Activated naive CD4-positive, alpha-beta T cell treated with anti-CD3 and anti-CD28 coated beads, Interleukin-2, amount 50 U/mL, for 72 hours (primary cell): ENCODE measurements around the gene LHX4. TPM values are rescaled to one million over a fixed set of nuclear protein-coding genes. Genes with fewer than 3 reads are reported as not detected.

Experiments used
- ATAC-seq, 2 donors: fragments of 150-1000 bp; cut with Tn5 transposase; 2 replicates each; pipeline ENCODE4 v1.10.0; 2021; ENCODE audit warnings: mild to moderate bottlenecking in 2 of 2, moderate library complexity in 2 of 2
- DNase-seq, 2 donors: peaks; one replicate each; pipeline ENCODE4 v3.0.0; 2021 to 2022; ENCODE audit warnings: low spot score in 2 of 2
- H3K27ac Mint-ChIP-seq, 2 donors: one replicate each; pipeline ENCODE4 v1.8.0; 2022; ENCODE audit warnings: mild to moderate bottlenecking in 2 of 2, mixed read lengths in 2 of 2
- H3K36me3 Mint-ChIP-seq, 2 donors: one replicate each; pipeline ENCODE4 v1.8.0; 2022; ENCODE audit warnings: mixed read lengths in 2 of 2
- H3K9me3 Mint-ChIP-seq, 2 donors: one replicate each; pipeline ENCODE4 v1.8.0; 2022; ENCODE audit warnings: mixed read lengths in 2 of 2
- total RNA-seq, 2 donors: library from RNA; stranded (reverse); gene quantifications; one replicate each; pipeline ENCODE4 v1.2.3, GENCODE V29; 2022

The LHX4 gene
- total RNA-seq, 2 donors from 2014 or later: not detected

DNA sequence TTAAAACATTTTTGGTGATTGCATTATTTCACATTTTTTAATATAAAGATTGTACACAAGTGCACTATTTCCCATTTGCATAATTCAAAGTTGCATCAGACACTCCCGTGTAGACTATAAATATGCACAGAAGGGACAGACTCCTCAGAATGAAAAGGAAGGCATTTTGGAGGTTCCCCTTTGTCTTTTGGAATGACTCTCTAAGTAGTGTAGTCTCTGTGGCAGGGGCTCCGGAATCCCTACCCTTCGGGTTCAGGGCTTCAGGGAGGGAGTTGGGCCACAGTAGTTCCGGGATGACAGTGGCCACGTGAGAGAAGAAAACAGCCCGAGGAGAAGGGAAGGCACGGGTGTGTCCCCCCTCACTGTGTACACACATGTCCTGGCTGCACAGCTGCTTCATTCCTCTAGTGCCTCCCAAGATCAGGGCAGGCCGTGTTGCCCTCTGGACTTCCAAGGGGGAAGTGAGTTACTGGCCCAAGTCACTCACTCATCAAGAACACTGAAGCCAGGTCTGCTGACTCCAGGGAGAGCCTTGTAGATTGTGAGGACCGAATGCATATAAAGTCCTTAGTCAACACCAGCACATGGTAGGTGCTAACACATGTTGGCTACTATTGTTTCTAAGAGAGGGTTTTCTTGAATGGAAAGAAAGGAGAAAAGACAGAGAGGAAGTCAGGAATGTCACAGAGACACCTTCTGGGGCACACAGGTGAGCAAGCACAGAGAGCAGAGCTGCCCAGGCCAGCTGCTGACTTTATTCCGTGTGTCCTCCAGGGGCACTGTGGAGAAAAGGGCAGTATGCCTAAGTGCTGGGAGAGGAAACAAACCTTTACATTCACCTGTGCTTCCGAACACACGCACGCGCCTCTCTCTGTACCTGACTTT is 39.8 kb downstream of the LHX4 start:
- ATAC-seq (peak in 1 of 2 donors; percentile 27), DNase-seq (no peak)
- Mint-ChIP-seq H3K36me3 (peaks cover 0 to 9% of the 10 kb centered on the region in 2 donors), H3K27ac (peak overlapping the region in 1 of 2 donors; percentile 53), H3K9me3 (no peaks in the 10 kb centered on the region)

DNA sequence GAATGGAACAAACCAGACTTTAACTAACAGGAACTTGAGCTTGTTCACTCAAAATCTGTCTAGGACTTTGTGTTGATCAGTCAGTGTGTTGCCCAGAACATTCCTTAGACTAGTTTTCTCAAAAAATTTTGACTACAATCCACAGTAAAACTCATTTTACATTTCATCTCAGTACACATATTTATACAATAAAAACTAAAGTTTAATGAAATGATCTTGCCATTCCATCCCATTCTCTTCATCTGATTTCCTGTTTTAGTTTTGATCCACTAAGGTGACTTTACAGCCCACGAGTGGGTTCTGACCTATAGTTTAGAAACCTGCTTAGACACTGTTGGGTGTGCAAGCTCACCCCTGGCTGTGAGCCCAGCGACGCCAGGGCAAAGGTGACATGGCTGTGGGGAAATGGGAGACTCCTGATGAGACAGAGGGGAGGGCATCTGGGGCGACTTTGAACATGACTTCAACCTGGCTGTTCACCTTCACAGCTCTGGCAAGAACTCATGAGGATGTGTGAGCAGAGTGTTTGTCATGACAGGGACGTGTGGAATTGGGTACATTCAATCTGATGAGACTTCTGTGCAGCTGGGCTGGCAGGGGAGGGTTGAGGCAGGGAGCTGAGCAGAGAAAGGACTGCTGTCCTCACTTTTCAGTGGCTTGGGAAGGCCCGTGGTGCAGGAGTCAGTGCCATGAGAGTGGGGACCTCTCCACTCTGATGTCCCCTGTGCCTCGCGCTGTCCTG is 40.6 kb downstream of the LHX4 start:
- Mint-ChIP-seq H3K9me3 (no peaks in the 10 kb centered on the region), H3K36me3 (peaks cover 0 to 14% of the 10 kb centered on the region in 2 donors), H3K27ac (peak overlapping the region; percentile 26 to 86)
- ATAC-seq (no peak), DNase-seq (no peak)

DNA sequence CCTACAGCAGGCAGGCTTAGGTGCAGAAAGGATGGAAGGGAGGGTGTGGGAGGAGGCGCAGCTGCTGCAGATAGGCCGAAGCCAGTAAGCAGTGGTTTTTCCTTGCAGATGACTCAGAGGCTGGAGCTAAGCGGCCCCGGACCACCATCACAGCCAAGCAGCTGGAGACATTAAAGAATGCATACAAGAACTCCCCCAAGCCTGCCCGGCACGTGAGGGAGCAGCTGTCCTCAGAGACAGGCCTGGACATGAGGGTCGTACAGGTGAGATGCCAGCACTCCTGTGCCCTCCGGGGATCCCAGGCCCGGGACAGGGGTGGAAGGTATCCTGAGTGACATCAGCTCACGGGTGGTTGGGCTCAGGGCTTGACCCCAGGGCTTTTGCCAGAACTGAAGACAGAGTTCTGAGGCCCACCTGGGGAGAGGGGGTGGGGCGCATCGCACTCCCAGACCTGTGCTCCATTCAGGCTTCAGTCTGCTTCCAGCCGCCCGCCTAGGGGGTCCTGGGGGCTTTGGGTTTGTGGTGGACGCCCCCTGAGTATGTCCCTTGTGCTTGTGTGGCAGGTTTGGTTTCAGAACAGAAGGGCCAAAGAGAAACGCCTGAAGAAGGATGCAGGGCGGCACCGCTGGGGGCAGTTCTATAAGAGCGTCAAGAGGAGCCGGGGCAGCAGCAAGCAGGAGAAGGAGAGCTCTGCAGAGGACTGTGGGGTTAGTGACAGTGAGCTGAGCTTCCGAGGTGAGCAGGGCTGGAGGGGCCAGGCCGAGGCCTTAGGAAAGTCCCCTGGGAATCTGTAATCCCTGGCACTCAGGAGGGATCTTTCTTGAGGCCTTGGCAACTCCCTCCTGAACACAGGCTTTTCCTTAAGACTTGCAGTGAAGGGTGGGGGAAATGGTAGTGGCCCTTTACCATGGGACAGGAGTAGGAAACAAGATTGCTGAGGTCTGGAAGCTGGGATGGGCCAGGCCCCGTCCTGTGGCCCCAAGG is 41.5 kb downstream of the LHX4 start:
- H3K27ac Mint-ChIP-seq: peak overlapping the region; percentile 26 to 86
- no peak for ATAC-seq

GRCh38 chr1:180272395-180272794 is 42.3 kb downstream of the LHX4 start:
- Mint-ChIP-seq H3K27ac (peak overlapping the region in 1 of 2 donors; percentile 22), H3K36me3 (peaks cover 0 to 14% of the 10 kb centered on the region in 2 donors), H3K9me3 (no peaks in the 10 kb centered on the region)
- ATAC-seq: no peak
- DNase-seq: no peak

More for the DNA sequence above, 41.5 kb downstream of the LHX4 start:
- Mint-ChIP-seq H3K9me3 (no peaks in the 10 kb centered on the region), H3K36me3 (peaks cover 0 to 14% of the 10 kb centered on the region in 2 donors)
- no peak for DNase-seq

- no peak for DNase-seq
- no peaks in the 10 kb centered on the region for H3K9me3 Mint-ChIP-seq
- peaks cover 0 to 17% of the 10 kb centered on the region in 2 donors for H3K36me3 Mint-ChIP-seq
- no peak overlapping the region for H3K27ac Mint-ChIP-seq
- ATAC-seq: no peak
These were observed 43.0 kb downstream of the LHX4 start for GRCh38 chr1:180273066-180273465.

- Mint-ChIP-seq H3K9me3 (no peaks in the 10 kb centered on the region), H3K36me3 (peaks cover 0 to 19% of the 10 kb centered on the region in 2 donors), H3K27ac (no peak overlapping the region)
- ATAC-seq: no peak
- DNase-seq: no peak
These were observed 44.2 kb downstream of the LHX4 start for GRCh38 chr1:180274221-180274620.

- H3K27ac Mint-ChIP-seq: no peak overlapping the region
- DNase-seq (no peak), ATAC-seq (no peak)
- peaks cover 4 to 19% of the 10 kb centered on the region in 2 donors for H3K36me3 Mint-ChIP-seq
- no peaks in the 10 kb centered on the region for H3K9me3 Mint-ChIP-seq
These were observed 45.7 kb downstream of the LHX4 start for GRCh38 chr1:180275726-180276125.

DNA sequence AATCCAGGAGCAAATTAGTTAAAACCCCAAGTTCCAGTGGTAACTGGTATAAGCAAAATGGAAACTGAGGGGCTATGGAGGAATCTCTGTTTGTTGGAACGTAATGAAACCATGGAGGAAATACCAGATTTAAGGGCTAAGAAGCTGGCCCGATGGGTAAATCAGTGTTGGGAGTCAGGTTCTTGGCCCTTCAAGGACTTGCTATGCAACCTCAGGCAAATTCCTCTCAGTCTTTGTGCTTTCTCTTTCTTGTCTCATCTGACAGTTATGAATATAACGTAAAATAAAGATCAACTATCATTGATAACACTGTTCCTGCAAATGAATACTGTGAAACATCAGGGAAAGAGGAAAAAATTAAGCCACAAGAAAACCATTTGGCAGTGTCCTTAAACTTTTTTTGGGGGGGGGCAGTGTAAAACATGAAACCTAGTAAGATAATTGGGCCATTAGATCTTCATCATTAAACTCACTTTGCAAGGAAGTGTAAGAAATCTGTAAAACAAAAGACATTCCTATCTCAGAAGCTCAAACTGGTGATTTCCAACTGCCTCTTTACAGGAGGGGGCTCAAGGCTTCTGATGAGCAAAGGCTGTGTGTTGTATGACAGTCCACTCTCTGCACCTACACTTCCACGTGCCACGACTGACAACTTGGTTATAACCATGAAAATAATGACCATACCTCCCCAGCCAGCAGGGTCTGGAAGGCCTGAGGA is 47.6 kb downstream of the LHX4 start:
- H3K36me3 Mint-ChIP-seq: peaks cover 4 to 19% of the 10 kb centered on the region in 2 donors
- ATAC-seq: no peak
- H3K9me3 Mint-ChIP-seq: no peaks in the 10 kb centered on the region
- no peak for DNase-seq
- H3K27ac Mint-ChIP-seq: no peak overlapping the region

GRCh38 chr1:180278194-180278515 is 48.1 kb downstream of the LHX4 start:
- no peak overlapping the region for H3K27ac Mint-ChIP-seq
- H3K36me3 Mint-ChIP-seq: peaks cover 4 to 19% of the 10 kb centered on the region in 2 donors
- DNase-seq (no peak), ATAC-seq (no peak)
- H3K9me3 Mint-ChIP-seq: no peaks in the 10 kb centered on the region

DNA sequence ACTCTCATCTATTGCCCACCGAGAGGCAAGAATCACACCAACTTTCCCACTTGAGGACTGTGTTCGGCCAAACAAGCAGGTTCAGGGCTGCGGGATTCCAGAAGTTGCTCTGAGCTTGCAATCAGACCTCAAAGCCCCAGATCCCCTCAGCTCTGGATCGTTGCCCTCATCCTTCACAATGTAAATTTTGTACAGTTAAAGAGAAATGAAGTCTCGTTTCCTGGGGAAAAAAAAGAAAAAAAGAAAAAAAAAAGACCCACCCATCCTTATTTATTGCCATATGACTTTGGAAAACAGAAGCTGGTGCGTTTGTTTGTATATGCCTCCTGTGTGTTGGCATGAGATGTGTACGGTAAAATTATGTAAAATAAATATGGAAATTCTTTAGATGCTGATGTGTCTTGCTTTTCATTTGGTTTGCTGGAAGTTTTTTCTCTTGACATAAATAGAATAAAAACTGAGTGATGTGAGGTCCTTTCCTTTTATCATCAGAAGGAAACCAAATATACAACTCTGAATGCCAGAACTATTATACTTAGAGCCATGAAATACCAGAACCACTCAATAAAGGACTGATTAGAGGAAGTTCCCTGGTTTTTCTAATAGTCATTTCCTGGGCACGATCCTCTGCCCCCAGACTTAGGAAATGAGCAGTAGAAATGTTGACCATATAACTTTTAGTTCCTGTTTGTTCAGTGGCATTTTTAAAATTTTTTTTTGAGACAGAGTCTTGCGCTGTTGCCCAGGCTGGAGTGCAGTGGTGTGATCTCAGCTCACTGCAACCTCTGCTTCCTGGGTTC is 48.7 kb downstream of the LHX4 start:
- peaks cover 4 to 19% of the 10 kb centered on the region in 2 donors for H3K36me3 Mint-ChIP-seq

DNA sequence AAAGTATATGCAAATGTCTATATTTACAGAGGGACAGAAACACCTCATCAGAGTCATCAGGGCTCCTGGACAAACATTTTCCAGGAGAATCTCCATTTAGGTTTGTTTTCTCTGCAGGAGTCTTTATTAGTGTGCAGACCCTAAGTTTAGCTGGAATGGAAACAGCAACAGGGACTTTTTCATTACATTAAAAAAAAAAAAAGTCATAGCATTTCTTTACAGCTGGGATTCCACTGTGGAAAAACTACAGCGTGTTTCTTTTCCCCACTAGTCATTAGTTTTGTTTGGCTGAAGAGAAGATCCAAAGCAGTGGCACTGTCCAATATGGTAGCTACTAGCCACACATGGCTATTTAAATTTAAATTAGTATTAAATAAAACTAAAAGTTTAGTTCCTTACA is 49.6 kb downstream of the LHX4 start:
- ATAC-seq (no peak), DNase-seq (no peak)
- no peaks in the 10 kb centered on the region for H3K9me3 Mint-ChIP-seq
- H3K36me3 Mint-ChIP-seq: peaks cover 4 to 13% of the 10 kb centered on the region in 2 donors
- H3K27ac Mint-ChIP-seq: no peak overlapping the region

More for the DNA sequence above, 48.7 kb downstream of the LHX4 start:
- H3K9me3 Mint-ChIP-seq: no peaks in the 10 kb centered on the region
- DNase-seq: no peak
- H3K27ac Mint-ChIP-seq: no peak overlapping the region
- ATAC-seq: no peak

GRCh38 chr1:180280617-180281016 is 50.6 kb downstream of the LHX4 start:
- DNase-seq (no peak), ATAC-seq (no peak)
- Mint-ChIP-seq H3K9me3 (no peaks in the 10 kb centered on the region), H3K27ac (no peak overlapping the region), H3K36me3 (peaks cover 4 to 5% of the 10 kb centered on the region in 2 donors)

DNA sequence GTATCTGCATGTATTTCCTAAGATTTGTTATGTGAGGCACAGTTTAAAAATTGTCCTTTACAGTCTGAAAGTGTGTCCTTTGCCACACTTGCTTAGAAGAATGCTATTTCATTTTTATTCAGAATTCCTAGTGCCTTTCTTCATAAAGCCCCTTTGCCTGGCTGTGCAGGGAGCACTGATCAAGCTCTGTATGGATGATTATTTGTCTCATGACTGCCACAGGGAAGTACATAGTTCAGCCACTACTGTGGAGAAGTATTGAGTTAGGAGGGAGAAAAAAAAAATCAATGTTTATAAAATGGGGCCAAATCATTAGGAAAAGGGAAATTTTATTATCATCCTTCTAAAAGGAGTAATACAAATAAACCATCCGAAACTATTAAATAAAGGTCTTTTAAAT is 51.4 kb downstream of the LHX4 start:
- H3K36me3 Mint-ChIP-seq: peaks cover 4 to 5% of the 10 kb centered on the region in 2 donors
- ATAC-seq (no peak), DNase-seq (no peak)
- no peak overlapping the region for H3K27ac Mint-ChIP-seq
- H3K9me3 Mint-ChIP-seq: no peaks in the 10 kb centered on the region

DNA sequence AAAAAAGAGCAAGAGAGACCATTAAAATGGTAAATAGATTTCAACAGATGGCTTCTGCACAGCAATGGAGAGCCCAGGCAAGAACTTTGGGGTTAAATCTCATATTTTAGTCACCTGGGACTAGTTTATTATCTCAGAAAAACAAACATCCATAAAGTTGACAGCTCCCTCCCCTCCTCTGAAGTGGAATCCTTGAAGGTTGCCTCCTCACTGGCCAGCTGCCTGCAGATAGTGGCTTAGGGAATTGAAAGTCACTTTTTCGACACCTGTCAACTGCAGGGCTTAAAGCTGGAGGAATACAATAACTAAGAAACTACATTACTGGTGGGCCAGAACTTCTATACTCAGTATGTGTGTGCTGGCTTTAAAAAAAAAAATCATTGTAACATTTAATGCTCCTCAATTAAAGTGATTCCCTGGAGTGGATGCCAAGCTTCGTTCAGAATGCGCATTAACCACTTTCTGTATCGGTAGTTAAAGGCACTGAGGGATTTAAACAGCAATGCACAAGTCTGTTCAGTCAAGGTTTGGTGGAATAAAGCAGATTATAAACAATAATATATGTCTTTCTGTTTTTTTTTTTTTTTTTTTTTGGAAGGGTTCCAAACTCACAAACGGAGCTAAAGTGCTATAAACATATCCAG is 52.5 kb downstream of the LHX4 start:
- no peak overlapping the region for H3K27ac Mint-ChIP-seq
- ATAC-seq (no peak), DNase-seq (no peak)
- H3K9me3 Mint-ChIP-seq: no peaks in the 10 kb centered on the region
- peaks cover 4 to 5% of the 10 kb centered on the region in 2 donors for H3K36me3 Mint-ChIP-seq

- no peak for DNase-seq
- no peak overlapping the region for H3K27ac Mint-ChIP-seq
- no peaks in the 10 kb centered on the region for H3K9me3 Mint-ChIP-seq
- H3K36me3 Mint-ChIP-seq: peaks cover 1 to 4% of the 10 kb centered on the region in 2 donors
- no peak for ATAC-seq
These were observed 53.0 kb downstream of the LHX4 start for GRCh38 chr1:180283098-180283497.
